GM18526 (cell line): Measurements from ENCODE around the gene STK11.

Experiments
- POLR2A ChIP-seq: IDR thresholded peaks from 3 replicates; pipeline ENCODE4 v1.6.1; 2011; ENCODE audit not compliant: insufficient read length; ENCODE audit errors: extremely low read depth

STK11 gene

DNA sequence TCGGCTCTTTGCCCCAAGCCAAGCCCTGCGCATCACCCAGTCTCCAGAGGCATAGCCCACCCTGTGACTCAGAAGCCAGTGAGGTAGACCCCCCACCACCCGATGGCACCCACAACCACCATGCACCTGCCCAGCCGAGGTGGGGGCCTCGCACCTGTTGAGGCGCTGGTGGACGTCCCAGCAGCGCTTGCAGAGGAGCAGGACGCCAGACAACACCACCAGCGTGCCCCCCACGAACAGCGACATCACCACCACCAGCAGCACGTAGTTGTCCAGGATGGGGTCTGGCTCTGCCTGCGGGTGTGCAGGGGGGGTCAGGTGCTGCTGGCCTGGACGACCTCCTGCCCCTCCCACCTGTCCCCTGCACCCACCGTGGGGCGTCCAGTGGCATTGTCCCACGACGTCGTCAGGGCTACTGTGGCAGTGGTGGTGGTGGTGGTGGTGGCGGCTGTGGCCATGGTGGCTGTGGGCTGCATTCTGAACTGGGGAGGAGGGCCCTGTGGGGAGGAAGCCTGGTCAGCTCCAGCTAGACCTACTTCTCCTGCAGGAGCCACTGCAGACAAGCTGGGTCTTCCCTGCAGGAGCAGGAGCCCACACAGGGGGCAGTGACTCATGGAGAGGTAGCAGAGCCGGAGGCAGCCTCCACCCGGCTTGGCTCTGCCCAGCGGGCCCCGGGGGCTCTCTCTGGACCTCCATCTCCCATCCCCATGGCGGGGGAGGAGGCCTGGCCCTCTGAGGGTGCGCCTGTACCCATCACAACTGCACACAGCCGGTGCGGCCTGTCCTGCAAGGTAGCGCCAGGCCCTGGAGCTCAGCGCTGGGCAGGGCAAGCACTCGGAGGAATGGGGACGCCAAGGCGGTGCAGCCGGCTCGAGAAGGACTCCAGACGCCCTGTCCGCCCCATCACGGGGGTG is 30.3 kb downstream of the STK11 start:
- TF ChIP-seq POLR2A = no peak

DNA sequence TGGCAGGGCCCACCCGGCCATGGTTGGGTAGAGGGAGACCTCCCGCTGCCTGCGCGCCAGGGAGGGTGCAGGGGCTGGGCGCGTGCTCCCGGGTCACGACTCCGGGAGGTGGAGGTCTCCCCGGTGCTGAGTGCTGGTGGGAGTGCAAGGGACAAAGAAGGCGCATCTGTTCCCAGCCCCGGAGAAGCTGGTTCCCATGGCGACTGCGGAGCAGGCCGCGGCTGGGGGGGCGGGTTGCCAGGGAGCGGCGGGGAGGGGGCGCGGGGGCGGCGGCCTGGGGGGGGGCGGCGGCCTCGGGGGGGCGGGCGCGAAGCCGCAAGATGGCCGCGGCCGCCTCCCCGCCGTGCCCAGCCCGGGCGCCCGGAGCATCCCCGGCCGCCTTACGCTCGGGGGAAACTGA is 31.0 kb downstream of the STK11 start:
- TF ChIP-seq POLR2A = no peak

- no peak for TF ChIP-seq POLR2A
Measured at GRCh38 chr19:1237027-1237659, 31.6 kb downstream of the STK11 start.

DNA sequence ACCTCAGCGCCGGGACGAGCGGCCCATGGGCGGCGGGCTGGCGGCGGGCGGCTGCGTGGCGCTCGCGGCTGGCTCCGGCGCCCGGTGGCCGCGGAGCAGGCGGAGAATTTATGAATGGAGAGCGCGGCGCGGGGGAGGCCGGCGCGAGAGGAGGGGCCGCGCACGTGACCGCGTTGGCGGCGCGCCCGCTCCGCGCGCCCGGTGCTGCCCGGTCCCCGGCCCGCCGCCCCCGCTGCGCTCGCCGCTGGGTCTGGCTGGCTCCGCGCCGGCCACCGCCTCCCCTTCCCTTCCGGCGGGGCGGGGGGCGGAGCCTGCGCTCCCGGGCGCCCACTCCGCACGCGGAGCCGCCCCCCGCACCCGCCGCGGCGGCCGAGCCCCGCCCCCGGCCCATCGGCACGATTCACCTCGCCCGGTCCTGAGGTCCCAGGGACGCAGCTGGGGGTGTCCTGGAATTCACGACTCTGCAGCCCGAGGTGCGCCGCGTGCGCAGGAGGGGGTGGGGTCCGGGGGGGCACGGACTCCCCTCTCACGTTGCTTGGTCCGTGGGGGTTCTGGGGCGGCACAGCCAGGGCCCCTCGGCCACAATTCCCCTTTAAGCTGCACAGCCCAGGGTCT is 32.3 kb downstream of the STK11 start, which contains the start of gene CBARP:
Gene CBARP (minus strand): TSS at position 252 of the 615 bp plus-strand sequence. CDS start 1,905 bp downstream, outside the sequence.
- no peak for TF ChIP-seq POLR2A

DNA sequence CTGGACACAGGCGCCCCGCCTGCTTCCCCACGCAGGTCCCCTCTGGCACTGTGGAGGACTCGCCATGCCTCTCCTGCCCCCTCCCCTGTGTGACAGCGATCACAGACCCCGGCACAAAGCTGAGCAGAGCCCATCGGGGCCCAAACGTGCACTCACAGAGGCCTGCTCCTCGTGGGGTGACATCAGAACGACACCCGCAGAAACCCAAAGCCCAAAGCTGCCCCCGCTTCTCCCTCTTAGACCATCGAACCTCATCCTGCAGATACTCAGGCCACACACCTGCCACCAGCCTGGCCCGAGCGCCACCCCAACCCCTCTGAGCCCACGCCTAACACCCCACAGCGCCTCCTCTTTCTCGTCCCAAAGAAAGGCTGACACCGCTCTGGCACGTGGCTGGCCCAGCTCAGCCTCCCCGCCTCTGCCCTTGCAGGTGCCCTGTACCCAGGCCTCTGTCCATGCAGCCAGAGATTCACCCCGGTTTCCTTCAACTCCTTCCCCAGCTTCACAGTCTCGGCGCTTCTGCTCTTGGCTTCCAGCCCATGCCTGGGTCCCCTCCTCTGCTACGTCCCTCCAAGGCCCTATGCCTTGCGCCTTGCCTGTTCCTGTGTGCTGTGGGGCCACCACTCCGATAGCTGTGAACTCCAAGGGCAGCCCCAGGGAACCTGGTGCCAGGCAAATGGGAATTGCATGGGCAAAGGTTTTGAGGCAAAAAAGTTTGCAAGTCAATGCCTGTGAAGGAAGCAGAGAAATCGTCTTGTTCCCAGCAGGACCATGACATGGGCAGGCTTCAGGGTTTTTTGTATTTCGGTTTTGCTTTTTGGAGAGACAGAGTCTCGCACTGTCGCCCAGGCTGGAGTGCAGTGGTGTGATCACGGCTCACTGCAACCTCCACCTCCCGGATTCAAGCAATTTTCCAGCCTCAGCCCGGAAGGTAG is 33.1 kb downstream of the STK11 start:
- TF ChIP-seq POLR2A = no peak

GRCh38 chr19:1239420-1239795 is 33.8 kb downstream of the STK11 start:
- no peak for TF ChIP-seq POLR2A

DNA sequence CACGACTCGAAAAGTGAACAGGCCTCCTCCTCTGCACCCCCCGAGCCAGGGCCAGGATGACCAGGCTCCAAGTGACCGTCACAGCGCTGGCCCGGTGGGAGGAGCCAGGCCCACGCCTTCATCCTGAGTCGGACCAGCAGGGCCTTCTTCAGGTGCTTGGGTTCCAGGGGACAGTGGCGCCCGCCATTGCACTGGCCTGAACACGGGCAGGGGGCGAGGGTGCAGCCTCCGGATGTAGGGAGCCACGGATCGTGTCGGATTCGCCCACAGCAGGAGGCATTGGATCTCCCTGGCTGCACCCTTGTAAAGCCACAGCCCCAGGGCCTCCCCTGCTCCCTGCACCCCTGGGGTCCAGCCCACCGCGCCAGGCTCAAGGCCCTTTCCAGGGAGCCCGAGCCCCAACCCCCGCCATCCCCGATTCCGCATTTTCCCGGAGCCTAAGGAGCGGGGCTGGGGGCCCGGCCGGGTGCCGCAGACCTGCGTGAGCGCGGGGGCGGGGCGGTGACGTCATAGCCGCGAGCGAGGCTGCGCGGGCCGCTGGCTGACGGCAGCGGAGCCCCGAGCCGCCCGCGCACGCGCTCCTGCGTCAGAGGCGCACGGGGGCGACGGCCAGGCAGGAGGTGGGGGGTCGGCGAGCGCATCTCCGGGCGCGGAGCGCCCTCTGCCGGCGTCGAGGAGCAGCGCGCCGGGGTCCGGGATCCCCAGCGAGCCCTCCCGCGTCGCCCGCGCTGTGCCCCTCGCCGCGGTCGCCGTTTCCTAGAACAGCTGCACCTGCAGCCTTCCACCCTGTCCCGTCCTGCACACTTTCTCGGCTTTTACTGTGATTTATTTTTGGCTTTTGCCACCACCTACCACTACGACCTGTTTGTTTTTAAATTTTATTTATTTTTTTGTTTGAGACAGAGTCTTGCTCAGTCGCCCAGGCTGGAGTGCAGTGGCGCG is 34.5 kb downstream of the STK11 start:
- no peak for TF ChIP-seq POLR2A

DNA sequence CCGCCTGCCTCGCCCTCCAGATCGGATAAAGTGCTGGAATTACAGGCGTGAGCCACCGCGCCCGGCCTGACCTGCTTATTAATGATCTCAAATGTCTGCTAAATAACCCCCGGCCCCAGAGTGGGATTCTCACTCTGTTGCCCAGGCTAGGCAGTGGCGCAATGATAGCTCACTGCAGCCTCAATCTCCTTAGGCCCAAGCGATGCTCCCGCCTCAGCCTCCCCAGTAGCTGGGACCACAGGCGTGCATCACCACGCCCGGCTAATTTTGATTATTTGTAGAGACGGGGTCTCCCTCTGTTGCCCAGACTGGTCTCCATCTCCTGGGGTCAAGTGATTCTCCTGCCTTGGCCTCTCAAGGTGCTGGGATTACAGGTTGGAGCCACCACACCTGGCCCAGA is 35.3 kb downstream of the STK11 start:
- no peak for TF ChIP-seq POLR2A

- peak; percentile 61 for TF ChIP-seq POLR2A
Measured at GRCh38 chr19:1241417-1242095, 36.0 kb downstream of the STK11 start, which contains the start of gene ATP5F1D. Gene ATP5F1D, plus strand, starts transcription at chr19:1241751. Its CDS starts 100 bp downstream, at chr19:1241851.

DNA sequence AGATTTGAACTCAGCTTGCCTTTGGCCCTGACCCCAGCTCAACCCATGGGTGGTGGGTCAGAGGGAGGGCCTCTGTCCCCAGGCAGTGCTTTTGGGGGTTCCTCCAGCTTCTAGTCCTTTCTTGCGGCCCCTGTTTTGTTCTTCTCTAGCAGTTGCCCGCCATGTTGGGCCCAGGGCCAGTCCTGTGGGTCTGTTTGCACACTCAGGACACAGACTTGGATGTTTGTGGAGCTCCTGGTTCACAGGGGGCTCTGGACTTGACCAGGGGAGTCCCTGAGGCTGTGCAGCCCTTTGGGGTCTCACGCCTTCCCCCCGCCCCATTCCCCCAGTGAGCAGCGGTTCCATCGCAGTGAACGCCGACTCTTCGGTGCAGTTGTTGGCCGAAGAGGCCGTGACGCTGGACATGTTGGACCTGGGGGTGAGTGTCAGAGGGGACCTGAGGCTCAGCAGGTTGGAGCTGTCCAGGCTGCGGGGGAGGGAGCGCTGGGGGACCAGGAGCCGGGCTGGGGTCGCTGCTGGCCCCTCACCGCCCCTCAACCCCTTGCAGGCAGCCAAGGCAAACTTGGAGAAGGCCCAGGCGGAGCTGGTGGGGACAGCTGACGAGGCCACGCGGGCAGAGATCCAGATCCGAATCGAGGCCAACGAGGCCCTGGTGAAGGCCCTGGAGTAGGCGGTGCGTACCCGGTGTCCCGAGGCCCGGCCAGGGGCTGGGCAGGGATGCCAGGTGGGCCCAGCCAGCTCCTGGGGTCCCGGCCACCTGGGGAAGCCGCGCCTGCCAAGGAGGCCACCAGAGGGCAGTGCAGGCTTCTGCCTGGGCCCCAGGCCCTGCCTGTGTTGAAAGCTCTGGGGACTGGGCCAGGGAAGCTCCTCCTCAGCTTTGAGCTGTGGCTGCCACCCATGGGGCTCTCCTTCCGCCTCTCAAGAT is 38.5 kb downstream of the STK11 start:
- peak; percentile 21 for TF ChIP-seq POLR2A

DNA sequence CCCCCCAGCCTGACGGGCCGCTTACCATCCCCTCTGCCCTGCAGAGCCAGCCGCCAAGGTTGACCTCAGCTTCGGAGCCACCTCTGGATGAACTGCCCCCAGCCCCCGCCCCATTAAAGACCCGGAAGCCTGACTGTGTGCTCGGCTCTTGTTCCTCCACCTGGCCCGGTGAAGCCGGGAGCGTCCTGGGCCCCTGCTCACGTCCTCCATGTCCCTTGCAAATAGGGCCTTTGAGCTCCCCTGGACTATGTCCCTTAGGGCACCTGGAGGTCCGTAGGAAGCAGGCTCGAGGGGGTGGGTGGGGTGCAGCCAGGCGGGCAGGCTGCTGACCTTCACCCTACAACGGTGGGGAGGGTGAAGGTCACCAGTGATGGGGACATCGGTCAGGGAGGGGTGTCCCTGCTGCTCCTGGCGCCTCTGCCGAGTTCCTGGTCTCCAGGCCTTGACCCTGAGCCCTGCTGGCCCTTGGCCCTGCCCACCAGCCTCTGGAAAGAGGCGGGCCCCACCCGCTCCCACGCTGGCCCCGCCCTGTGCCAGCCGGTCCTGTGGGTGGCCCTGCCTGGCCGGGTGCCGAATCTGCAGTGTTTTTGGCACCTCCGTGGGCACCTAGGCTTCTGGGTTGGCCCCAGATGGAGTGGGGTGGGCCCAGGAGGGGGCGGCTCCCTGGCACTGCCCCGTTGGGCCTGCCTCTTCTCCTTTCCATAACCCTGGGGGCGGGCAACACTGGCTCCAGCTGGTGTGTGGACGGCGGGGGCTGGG is 39.3 kb downstream of the STK11 start:
- TF ChIP-seq POLR2A = no peak
